GM15510 (cell line): ENCODE measurements around the gene GALNT13.

Experiments used
- POLR2A ChIP-seq: IDR thresholded peaks from 3 replicates; pipeline ENCODE4 v1.6.1; 2011; ENCODE audit warnings: borderline replicate concordance; ENCODE audit not compliant: insufficient read length; ENCODE audit errors: extremely low read depth

Gene GALNT13

DNA sequence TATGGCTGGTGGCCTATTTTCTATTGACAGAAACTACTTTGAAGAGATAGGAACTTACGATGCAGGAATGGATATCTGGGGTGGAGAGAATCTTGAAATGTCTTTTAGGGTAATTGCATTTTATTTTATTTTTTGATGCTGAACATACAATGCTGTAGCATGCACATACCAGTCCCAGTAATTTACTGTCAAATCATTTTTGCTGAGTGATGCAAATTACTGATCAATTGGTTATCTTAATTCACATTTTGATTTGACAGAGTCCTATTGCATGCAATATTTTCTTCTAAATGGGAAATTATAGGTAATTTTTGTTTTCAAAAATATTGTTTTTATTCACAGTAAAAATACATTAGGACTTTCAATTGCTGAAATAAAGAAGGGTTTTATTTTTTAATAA lies 387.3 kb downstream of the GALNT13 start:
- no peak for TF ChIP-seq POLR2A

- no peak for TF ChIP-seq POLR2A
These were observed 389.8 kb downstream of the GALNT13 start for GRCh38 chr2:154261473-154262027.

DNA sequence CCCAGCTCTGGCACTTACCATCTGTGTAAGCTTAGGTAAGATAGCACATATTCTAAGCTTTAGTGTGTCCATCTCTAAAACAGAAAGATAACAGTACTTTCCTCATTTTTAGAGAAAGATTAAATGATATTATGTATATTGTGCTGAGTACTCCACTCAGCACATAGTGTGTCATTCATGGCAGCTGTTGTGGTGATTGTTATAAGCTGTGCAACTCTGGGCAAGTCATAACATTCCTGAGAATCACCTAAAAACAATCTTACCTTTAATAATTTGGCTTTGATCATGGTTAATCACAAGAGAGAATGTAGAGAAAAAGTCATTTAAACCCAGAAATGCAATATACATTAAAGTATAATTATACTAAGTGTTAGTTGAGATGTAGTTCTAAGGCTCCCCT lies 391.5 kb downstream of the GALNT13 start:
- no peak for TF ChIP-seq POLR2A

DNA sequence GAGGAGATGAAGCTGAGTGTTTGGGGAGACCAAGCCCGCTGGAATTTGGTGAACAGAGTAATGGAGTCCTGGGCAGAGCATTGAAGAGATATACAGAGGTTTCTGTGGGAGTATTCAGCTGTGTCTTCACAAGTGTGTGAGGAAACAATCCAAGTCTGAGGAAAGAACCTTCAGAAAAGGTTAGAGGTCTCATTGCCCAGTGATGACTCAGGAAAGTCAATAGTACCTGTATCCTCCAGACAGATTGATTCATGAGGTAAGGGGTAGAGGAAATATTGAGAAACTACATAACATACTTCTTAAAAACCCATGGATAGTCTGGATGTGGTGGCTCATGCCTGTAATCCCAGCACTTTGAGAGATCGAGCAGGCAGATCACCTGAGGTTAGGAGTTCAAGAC lies 392.3 kb downstream of the GALNT13 start:
- TF ChIP-seq POLR2A, result no peak

GRCh38 chr2:154267983-154268382 lies 396.3 kb downstream of the GALNT13 start:
- no peak for TF ChIP-seq POLR2A

- no peak for TF ChIP-seq POLR2A
These were observed 408.8 kb downstream of the GALNT13 start for GRCh38 chr2:154280543-154280942.

GRCh38 chr2:154289870-154290269 lies 418.1 kb downstream of the GALNT13 start:
- TF ChIP-seq POLR2A, result no peak

- no peak for TF ChIP-seq POLR2A
These were observed 419.8 kb downstream of the GALNT13 start for GRCh38 chr2:154291511-154291910.

- TF ChIP-seq POLR2A, result no peak
These were observed 420.2 kb downstream of the GALNT13 start for GRCh38 chr2:154291927-154292326.

GRCh38 chr2:154293864-154294263 lies 422.1 kb downstream of the GALNT13 start:
- TF ChIP-seq POLR2A, result no peak

DNA sequence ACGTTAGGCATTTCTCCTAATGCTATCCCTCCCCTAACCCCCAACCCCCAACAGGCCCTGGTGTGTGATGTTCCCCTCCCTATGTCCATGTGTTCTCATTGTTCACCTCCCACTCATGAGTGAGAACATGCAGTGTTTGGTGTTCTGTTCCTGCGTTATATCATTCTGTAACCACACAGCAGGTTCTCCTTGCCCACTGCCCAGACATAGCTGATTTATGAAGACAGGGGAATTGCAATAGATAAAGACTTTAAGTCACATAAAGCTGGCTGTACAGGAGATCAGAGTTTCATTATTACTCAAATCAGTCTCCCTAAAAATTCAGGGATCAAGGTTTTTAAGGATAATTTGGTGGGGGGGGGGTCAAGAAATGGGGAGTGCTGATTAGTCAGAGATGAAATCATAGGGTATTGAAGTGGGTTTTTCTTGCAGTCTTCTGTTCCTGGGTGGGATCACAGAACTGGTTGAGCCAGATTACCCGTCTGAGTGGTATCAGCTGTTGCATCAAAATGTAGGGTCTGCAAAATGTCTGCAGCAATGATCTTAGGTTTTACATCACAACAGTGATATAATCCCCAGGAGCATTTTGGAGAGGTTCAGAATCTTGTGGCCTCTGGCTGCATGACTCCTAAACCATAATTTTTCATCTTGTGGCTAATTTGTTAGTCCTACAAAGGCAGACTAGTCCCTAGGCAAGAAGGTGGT lies 434.7 kb downstream of the GALNT13 start:
- TF ChIP-seq POLR2A, result no peak

GRCh38 chr2:154307007-154307406 lies 435.3 kb downstream of the GALNT13 start:
- TF ChIP-seq POLR2A, result no peak

- TF ChIP-seq POLR2A, result no peak
These were observed 452.9 kb downstream of the GALNT13 start for GRCh38 chr2:154324601-154325000.

DNA sequence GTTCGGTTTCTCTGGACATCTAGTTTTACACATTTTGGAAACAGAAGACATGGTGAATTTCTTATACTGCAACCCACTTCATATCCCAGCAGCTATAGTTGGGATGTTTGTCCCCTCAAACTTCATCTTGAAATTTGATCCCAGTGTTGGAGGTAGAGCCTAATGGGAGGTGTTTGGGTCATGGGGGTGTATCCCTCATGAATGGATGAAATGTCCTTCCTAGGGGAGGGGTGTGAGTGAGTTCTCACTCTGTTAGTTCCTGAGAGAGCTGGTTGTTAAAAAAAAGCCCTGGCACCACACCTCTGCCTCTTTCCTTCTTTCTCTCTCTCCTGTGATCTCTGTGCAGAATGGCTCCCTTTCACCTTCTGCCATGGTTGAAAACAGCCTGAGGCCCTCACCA lies 457.8 kb downstream of the GALNT13 start:
- no peak for TF ChIP-seq POLR2A

DNA sequence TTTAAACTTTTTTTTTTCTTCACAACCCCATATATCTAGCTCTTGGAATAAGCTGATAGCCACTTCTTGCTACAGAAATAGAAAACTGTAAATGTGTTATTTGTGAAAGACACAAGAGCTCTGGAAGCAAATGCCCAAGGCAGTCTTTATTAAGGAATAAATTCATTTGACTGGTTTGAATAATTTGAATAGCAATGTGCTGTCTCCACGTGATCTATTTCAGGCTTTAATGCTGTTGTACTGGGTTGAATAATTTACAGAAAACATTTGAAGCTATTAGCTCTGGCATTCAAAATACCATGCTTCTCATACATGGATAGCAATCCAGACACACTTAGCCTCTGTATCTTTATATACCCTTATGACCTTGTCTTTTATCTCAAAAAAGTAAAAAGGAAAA lies 460.1 kb downstream of the GALNT13 start:
- no peak for TF ChIP-seq POLR2A

DNA sequence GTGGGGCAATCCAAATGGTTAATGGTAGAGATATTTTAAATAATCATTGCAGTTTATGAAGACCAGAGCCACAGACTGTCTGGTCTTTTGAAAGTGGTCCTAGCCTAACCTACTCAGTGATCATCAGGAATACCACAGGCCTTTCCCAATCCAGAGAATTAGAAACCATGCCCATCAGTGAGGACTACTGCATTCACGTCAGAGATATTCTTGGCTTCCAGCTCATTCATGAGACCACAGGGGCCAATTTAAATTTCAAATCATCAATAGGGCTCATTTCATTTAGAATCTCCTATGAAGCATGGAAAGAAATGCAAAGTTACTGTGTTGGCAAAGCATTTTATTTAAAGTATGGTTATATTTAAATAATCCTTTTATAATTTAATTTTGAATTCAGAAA lies 464.5 kb downstream of the GALNT13 start:
- TF ChIP-seq POLR2A, result no peak
